Measurements from ENCODE around the gene CELSR2.

CELSR2 gene

GRCh38 chr1:109266965-109267364, 17.6 kb downstream of the CELSR2 start:
- no peak for DNase-seq

GRCh38 chr1:109267743-109268300, 18.5 kb downstream of the CELSR2 start:
- no peak for DNase-seq

GRCh38 chr1:109268431-109269211, 19.3 kb downstream of the CELSR2 start:
- no peak for DNase-seq

GRCh38 chr1:109269212-109269980, 20.1 kb downstream of the CELSR2 start:
- DNase-seq, result no peak

- no peak for DNase-seq
Observed at GRCh38 chr1:109269981-109270622, 20.8 kb downstream of the CELSR2 start.

GRCh38 chr1:109270623-109271317, 21.4 kb downstream of the CELSR2 start:
- DNase-seq, result no peak

- no peak for DNase-seq
Observed at GRCh38 chr1:109271458-109271857, 22.1 kb downstream of the CELSR2 start.

GRCh38 chr1:109272021-109272799, 22.9 kb downstream of the CELSR2 start:
- no peak for DNase-seq

- no peak for DNase-seq
Observed at GRCh38 chr1:109272831-109273547, 23.6 kb downstream of the CELSR2 start.

- DNase-seq, result no peak
Observed at GRCh38 chr1:109273570-109274288, 24.4 kb downstream of the CELSR2 start.

GRCh38 chr1:109274533-109275476, 25.5 kb downstream of the CELSR2 start:
- DNase-seq, result no peak

- DNase-seq, result no peak
Observed at GRCh38 chr1:109275706-109276345, 26.5 kb downstream of the CELSR2 start.

- DNase-seq, result peak; percentile 53
Observed at GRCh38 chr1:109277434-109278204, 28.3 kb downstream of the CELSR2 start.

GRCh38 chr1:109279615-109280278, 30.4 kb downstream of the CELSR2 start:
- no peak for DNase-seq

- no peak for DNase-seq
Observed at GRCh38 chr1:109280862-109281261, 31.5 kb downstream of the CELSR2 start.

- DNase-seq, result no peak
Observed at GRCh38 chr1:109281680-109282496, 32.5 kb downstream of the CELSR2 start.

All from activated CD4-positive, alpha-beta T cell treated with anti-CD3 and anti-CD28 coated beads, Interleukin-2, amount 50 U/mL, for 1 hour (primary cell).